Ramos (cell line): ENCODE results near the gene BPIFA1.

ENCODE experiments used
- in situ Hi-C: fragments of 300-500 bp; cut with MboI; formaldehyde crosslinking; loops from one replicate; pipeline ENCODE4 v1.14.3; 2022; ENCODE audit warnings: low sequenced_read_pairs; ENCODE audit not compliant: unreplicated experiment

Gene BPIFA1

GRCh38 chr20:33235696-33236095 lies at the start of gene BPIFA1:
BPIFA1 (plus strand) TSS chr20:33235996; CDS start chr20:33237712, 1,716 bp downstream.
- in situ Hi-C loops: no loop called here

DNA sequence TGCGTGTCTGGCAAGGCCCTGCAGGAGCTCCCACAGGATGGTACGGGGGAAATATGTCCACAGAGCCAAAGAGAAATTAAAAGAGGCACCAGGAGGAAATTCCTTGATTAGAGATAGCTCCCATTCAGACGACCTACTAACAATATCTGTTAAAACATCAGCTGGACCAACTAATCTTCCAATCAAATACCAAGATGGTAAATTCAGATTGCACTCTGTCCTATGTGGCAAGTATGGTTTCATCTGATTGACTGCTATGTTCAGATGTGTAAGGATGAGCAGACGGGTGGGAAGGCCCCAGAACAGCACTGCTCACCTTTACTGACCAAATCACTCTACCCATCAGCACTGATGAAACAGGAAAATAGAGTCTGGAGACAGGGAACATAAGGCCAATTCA lies 48.3 kb upstream of the BPIFA1 start:
- in situ Hi-C loops: no loop called here

DNA sequence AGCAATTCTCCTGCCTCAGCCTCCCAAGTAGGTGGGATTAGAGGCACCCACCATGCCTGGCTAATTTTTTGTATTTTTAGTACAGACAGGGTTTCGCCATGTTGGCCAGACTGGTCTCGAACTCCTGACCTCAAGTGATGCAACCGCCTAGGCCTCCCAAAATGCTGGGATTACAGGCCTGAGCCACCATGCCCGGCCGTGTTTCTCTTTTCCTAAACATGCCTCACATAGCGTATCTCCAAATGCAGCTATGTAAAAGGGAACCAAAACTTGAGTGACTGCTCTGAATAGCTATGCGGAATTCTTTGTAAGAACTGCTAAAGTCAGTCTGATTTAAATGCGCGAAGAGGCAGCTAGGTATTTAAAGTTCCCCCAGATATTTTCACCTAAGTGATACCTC lies 47.4 kb upstream of the BPIFA1 start:
- in situ Hi-C loops: no loop called here

DNA sequence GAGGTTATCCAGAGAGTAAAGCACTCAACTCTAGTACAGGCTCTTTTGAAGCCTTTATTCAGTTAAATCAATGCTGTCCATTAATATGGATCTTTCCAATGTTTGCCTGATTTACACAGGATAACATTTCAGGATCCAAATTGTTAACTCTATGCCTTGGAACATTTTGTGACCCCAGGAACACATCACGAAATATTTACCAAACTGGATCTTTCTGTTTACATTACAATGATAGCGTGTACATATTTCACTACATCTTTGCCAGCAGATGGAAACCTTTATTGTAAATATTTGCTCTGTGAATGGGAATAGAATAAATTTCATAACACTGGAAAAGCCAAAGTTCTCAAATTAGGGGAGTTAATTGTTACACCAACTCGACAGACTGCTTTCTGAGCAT lies 44.3 kb upstream of the BPIFA1 start:
- in situ Hi-C loops: no loop called here

GRCh38 chr20:33191955-33192354 lies 43.8 kb upstream of the BPIFA1 start:
- in situ Hi-C loops: no loop called here

- in situ Hi-C loops: no loop called here
Observed at GRCh38 chr20:33192912-33193501, 42.8 kb upstream of the BPIFA1 start.

DNA sequence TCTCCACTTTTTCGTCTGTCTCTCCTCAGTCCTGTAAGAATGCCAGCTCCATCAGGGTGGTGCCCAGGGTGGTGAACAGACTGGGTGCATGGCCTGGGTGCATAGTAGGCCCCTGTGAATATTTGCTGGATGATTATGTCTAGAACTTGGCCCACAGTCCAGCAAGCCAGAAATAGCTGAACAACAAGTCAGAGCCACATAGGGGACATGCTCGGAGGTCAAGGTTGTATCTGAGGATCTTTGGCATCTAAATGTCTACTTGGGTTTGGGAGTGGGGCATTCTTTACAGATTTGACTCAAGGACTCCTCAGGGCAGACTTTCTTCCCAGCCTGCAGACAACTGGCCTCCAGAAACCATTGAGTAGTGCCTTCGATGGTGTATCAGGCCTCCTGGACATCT lies 36.8 kb upstream of the BPIFA1 start:
- in situ Hi-C loops: no loop called here

DNA sequence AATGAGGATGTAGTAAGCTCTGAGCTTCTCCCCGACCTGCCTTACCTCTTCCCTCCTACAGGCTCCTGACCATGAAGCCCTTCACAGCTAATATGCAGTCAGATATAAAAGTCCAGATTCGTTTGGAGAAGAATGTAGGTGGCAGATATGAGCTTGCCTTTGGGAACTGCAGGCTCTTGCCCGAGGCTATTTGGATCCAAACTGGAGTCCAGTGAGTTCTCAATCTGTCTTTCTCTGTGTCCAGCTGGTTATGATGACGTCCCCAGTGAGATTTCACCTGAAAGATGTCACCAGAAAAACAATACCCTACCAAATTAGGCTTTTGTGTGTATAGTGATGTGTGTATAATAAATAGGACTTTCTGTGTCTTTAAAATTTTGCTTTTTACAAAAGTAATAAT lies 33.3 kb upstream of the BPIFA1 start:
- in situ Hi-C loops: no loop called here

DNA sequence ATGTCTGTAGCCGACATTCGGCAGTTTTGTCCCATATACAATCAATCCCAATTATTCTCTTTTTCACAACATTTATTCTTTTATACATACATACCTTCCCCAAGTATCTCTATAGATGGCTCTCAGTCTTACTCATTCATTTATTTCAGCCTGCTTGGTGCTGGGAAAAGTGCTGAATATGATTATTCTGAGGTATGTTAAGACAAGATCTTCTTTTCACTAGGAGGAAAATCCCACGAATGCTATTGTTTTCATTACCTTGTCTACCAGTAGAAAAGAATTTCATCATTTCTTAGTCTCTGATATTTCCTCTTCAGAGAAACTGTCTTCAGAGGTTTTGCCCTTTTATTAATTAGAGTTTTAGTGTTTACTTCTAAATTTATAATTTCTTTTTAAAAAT lies 32.4 kb upstream of the BPIFA1 start:
- in situ Hi-C loops: no loop called here

DNA sequence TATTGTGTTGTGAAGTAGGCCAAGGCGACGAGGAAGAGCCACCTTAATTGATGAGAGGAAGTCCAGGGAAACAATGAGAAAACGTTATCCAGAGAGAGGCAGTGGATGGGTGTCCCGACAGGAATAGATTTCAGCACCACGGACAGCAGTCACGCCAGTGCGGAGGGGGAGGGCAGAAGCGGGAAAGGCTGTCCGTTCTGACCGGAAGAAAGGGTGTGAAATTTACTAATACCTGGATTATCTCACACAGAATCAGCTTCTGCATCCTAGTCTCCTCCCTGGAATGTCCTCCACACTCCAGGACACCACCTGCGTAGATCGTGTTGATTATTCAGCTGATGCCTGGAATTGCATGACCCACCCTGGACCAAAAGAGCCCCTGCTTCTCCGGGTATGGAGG lies 26.0 kb upstream of the BPIFA1 start:
- in situ Hi-C loops: no loop called here

DNA sequence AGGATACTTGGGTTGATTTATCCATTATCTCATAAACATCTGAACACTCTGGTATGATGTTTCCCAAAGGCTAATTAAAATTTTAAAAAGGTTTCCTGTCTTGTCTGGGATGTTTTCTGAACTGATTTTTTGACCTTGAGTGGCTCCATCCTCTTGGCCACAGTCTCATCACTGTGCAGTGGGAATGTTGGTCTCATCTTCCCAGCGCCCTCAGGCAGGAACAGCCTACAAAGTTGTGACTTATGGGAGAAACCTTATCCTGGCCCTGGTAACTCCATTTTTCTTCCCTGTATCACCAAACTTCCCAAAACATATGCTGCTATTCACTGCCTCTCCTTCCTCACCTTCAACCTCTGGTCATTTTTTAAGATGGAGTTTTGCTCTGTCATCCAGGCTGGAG lies 25.4 kb upstream of the BPIFA1 start:
- in situ Hi-C loops: no loop called here

DNA sequence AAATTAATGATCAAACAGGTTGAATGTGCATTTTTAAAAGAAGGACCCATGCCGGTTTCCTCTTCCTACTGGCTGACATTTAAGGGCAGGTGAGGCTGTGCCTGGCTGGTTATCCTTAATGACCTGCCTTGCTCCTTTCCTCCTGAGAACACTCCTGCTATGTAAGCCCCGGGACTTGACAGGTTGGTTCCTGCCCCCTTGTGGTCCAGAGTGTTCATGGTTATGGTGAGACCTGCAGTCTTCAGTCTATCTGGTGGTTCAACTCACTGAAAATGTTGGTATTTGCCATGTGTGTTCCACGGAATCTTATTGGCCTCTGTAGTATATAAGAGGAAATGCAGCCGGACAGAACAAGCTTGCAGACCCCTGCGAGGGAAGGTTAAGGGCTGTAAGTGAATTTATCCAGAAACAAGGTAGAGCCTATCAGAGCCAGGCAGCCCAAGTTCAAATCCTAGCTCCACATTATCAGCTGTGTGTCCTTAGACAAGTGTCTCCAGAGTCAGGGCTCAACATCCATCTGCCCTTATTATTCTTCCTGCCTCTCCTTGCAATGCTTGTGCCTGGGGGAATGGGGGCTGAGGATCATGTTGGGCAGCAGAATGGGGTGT lies 23.9 kb upstream of the BPIFA1 start:
- in situ Hi-C loops: no loop called here

GRCh38 chr20:33217052-33217451 lies 18.7 kb upstream of the BPIFA1 start, which contains the start of gene BPIFA3:
BPIFA3 (plus strand) TSS chr20:33217352; CDS start chr20:33217537, 185 bp downstream.
- in situ Hi-C loops: no loop called here

DNA sequence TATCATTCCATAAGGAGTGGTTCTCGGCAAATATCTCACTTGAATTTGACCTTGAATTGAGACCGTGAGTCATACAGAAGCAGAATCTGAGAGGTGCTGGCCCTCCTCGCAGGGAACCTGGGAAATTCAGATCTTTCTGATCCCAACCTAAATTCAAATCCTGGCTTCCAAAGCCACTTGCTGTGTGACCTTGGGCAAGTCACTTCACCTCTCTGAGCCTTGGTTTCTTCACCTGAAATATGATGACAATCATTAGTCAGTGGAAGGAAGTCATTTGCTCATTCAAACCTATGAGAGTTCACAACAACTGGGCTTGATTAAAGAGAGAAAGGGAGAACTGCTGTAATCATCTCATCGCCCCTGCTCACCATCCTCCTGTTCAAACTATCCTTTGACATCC lies 11.4 kb upstream of the BPIFA1 start:
- in situ Hi-C loops: no loop called here

- in situ Hi-C loops: no loop called here
Observed at GRCh38 chr20:33229843-33230242, 6.0 kb upstream of the BPIFA1 start.

DNA sequence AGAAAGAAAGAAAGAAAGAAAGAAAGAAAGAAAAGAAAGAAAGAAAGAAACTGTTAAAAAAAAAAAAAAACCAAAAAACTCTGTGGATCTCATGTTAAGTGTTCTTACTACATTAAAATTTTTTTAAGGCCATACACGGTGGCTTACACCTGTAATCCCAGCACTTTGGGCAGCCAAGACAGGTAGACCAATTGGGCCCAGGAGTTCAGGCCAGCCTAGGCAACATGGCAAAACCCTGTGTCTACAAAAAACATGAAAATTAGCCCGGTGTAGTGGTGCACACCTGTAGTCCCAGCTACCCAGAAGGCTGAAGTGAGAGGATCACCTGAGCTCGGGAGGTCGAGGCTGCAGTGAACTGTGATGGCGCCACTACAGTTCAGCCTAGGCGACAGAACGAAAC lies 4.6 kb upstream of the BPIFA1 start:
- in situ Hi-C loops: no loop called here

DNA sequence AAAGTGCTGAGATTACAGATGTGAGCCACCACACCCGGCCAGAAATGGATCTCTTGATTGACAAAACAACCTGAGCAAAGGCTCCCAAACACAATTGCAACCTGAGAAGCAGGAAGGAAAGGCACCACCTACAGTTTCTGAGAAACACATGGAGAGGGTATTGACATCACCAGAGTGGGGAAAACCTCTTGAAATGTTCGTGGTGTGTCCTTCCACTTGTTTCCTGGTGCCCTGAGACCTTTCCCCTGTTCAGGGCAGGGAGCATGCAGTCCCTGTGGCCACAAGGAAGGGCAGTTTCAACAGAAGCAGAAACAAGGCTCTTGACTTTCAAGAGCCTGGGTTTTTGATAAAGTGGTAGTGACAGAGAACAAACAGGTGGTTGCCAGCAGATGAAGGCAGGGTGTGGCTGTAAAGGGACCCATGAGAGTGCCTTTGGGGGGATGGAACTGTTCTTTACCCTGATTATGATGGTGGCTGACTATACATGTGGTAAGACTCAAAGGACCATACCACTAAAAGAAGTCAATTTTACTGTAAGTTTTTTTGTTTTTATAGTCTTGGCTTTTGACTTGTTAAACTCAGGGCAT lies 3.2 kb upstream of the BPIFA1 start:
- in situ Hi-C loops: no loop called here

DNA sequence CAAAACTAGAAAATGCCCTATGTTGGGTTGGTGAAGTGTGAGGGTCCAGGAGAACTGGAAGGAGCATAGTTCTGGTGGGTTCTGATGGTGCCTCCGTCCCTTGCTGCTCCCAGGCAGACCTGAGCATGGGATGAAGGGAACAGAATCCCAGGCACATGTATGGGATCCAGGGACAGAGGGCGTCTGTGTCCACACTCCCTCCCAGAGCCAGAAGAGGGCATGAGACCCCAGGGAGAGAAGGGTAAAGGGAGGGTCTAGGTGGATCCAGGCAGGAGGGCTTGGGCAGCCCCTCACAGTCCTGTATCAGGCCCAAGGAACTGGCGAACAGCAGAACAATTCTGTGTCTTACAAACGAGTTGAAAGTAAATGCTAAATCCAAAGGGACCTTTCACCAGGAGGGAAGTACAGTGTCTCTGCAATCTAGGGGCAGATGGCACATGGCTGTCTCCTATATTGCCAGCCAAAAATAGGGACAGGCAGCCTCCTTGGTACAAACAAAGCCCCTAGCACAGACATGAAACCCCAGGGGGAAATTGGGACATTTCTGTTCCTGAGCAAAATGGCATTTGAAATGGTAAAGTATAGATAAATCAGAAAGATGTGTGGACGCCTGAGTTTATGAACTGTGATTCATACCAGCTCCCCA lies 2.5 kb upstream of the BPIFA1 start:
- in situ Hi-C loops: no loop called here

- in situ Hi-C loops: no loop called here
Observed at GRCh38 chr20:33234050-33234449, 1.7 kb upstream of the BPIFA1 start.

DNA sequence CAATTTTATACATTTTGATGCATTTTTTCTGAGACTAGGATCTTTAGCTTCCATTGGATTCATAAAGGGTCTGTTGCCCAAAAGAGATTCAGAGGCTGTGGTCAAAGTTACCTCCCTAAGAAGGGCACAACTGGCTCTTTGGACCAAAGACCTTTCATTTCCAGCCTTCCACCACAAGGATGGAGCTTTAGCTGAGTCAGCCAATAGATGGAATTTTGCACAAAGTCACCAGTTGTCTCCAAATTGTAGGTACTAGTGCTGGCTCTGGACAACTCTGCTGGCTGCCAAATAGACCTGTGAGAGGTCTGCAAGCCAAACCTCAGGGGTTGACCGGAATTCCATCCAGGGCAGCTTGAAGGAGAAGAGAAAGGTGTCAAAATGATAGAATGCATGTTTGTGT lies 555 bp downstream of the BPIFA1 start:
- in situ Hi-C loops: no loop called here

GRCh38 chr20:33237989-33238388 lies 2.2 kb downstream of the BPIFA1 start:
- in situ Hi-C loops: no loop called here
